GM12875 (cell line): ENCODE measurements around the gene MEDAG.

Source experiments
- H3K4me3 ChIP-seq: one replicate; pipeline ENCODE4 v1.5.1; 2011; ENCODE audit warnings: low read depth, low read length, control low read depth
- CTCF ChIP-seq: IDR thresholded peaks from 2 replicates; pipeline ENCODE4 v1.5.1; 2011; ENCODE audit warnings: low read depth, mild to moderate bottlenecking, control low read depth, inconsistent platforms, low read length, moderate library complexity, borderline replicate concordance; ENCODE audit not compliant: insufficient read depth

Gene MEDAG

GRCh38 chr13:30905932-30906383 is at the start of gene MEDAG:
Gene MEDAG, plus strand, starts transcription at chr13:30906271. Its CDS starts 245 bp downstream, at chr13:30906516.
- no peak within 1 kb of the TSS for H3K4me3 ChIP-seq
- TF ChIP-seq CTCF, result no peak

GRCh38 chr13:30857018-30857417 is 49.1 kb upstream of the MEDAG start:
- no peak overlapping the region for H3K4me3 ChIP-seq
- TF ChIP-seq CTCF, result no peak

GRCh38 chr13:30857636-30858035 is 48.4 kb upstream of the MEDAG start:
- no peak overlapping the region for H3K4me3 ChIP-seq
- TF ChIP-seq CTCF, result no peak

GRCh38 chr13:30859326-30859725 is 46.7 kb upstream of the MEDAG start:
- no peak overlapping the region for H3K4me3 ChIP-seq
- no peak for TF ChIP-seq CTCF

- no peak overlapping the region for H3K4me3 ChIP-seq
- TF ChIP-seq CTCF, result no peak
These were observed 44.9 kb upstream of the MEDAG start for GRCh38 chr13:30861163-30861562.

GRCh38 chr13:30861836-30862467 is 44.1 kb upstream of the MEDAG start:
- H3K4me3 ChIP-seq, result no peak overlapping the region
- TF ChIP-seq CTCF, result no peak

- no peak overlapping the region for H3K4me3 ChIP-seq
- no peak for TF ChIP-seq CTCF
These were observed 43.4 kb upstream of the MEDAG start for GRCh38 chr13:30862707-30863106.
